ENCODE results near the gene DUSP8. TPM values are rescaled to one million over a fixed set of nuclear protein-coding genes. Genes with fewer than 3 reads are reported as not detected.
A peak's percentile ranks its signal among the peaks of the same experiment; 100 is the strongest.
"Not testable (repeated sequence)": the region's sequence is repeated elsewhere in the genome, so short reads cannot be mapped to it uniquely, and the experiment has no call there.

The DUSP8 gene
- total RNA-seq, 2 experiments from 2014 or later, result 1.3 to 2.8 TPM

GRCh38 chr11:1584661-1585370, 12.7 kb upstream of the DUSP8 start, which contains the start of gene KRTAP5-1:
KRTAP5-1 (minus strand) TSS chr11:1585283; CDS start chr11:1585249, 34 bp downstream.
- CTCF ChIA-PET, result interaction anchor here (2.6 kb wide), 1 partner anchor 10 kb away, joined by 8 read pairs; no protein-coding TSS in a partner anchor
- DNase-seq; POLR2A ChIA-PET; H3K36me3 Mint-ChIP-seq (ENCODE audit: low read depth); H3K27me3 Mint-ChIP-seq; H3K4me1 Mint-ChIP-seq; H3K4me3 Mint-ChIP-seq; intact Hi-C loops (cut with DNase I, micrococcal nuclease); ATAC-seq; H3K27ac Mint-ChIP-seq; H3K9me3 Mint-ChIP-seq (ENCODE audit: low read depth): not testable (repeated sequence)

DNA sequence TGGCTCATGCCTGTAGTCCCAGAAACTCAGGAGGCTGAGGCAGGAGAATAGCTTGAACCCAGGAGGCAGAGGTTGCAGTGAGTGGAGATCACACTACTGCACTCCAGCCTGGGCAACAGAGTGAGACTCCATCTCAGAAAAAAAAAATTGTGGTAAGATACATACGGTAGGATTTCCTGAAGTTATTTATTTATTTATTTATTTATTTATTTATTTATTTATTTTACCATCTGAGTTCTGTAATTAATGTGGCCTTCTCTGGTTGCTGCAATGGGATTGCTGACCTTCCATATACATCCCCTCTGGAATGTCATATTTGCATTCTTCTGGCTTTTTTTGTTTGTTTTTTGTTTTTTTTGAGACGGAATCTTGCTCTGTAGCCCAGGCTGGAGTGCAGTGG, 10.8 kb upstream of the DUSP8 start:
- POLR2A ChIA-PET; DNase-seq; ATAC-seq; H3K27me3 Mint-ChIP-seq; intact Hi-C loops (cut with DNase I, micrococcal nuclease); H3K36me3 Mint-ChIP-seq (ENCODE audit: low read depth); H3K9me3 Mint-ChIP-seq (ENCODE audit: low read depth); CTCF ChIA-PET; H3K4me3 Mint-ChIP-seq; H3K27ac Mint-ChIP-seq; H3K4me1 Mint-ChIP-seq: not testable (repeated sequence)

DNA sequence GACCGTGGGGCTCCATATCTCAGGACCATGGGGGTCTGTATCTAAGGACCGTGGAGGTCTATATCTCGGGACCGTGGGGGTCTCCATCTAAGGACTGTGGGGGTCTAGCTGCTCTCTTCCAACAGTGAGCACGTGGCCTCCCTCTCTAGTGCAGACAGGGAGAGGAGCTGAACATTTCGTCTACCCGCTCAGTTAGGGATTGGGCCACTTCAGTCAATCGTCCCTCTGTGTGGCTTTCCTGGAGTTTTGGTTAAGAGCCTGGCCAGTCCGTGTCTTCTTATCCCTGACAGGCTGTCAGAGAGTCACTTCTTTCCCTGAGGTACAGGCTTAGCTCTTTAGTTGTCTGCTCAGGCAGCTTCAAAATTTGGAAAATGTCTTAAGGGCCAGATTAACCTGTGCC, 9.9 kb upstream of the DUSP8 start:
- H3K9me3 Mint-ChIP-seq (ENCODE audit: low read depth), result peaks cover 6% of the 10 kb centered on the region
- intact Hi-C loops (cut with DNase I, micrococcal nuclease), result no loop called here
- peaks cover 3% of the 10 kb centered on the region for H3K4me1 Mint-ChIP-seq
- no peak for ATAC-seq
- POLR2A ChIA-PET, result no interaction called here
- peaks cover 2% of the 10 kb centered on the region for H3K27me3 Mint-ChIP-seq
- no peak for DNase-seq
- CTCF ChIA-PET, result interaction anchor here (0.8 kb wide), 3 partner anchors 12 to 138 kb away, joined by 3 read pairs; no protein-coding TSS in a partner anchor
- H3K4me3 Mint-ChIP-seq, result no peak overlapping the region
- H3K27ac Mint-ChIP-seq, result no peak overlapping the region
- no peaks in the 10 kb centered on the region for H3K36me3 Mint-ChIP-seq (ENCODE audit: low read depth)

DNA sequence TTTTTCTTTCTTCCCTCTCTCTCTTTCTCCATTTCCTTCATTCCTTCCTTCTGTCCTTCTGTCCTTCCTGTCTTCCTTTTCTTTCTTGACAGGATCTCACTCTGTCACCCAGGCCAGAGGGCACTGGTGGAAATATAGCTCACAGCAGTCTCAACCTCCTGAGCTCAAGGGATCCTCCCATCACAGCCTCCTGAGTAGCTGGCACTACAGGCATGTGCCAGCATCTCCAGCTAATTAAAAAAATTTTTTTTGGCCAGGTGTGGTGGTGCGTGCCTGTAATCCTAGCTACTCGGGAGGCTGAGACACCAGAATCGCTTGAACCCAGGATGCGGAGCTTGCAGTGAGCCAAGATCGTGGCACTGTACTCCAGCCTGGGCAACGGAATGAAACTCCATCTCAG, 4.8 kb upstream of the DUSP8 start:
- no peak for ATAC-seq
- peaks cover 5% of the 10 kb centered on the region for H3K4me1 Mint-ChIP-seq
- peaks cover 2% of the 10 kb centered on the region for H3K27me3 Mint-ChIP-seq
- intact Hi-C loops (cut with DNase I, micrococcal nuclease), result loop anchor here in 1 of 2 experiments (10.0 kb wide), 1 partner anchor 312 kb away; no protein-coding TSS in a partner anchor
- CTCF ChIA-PET, result interaction anchor here (0.9 to 3.2 kb wide), 3 partner anchors 13 to 30 kb away, joined by 3 to 31 read pairs (median 5); no protein-coding TSS in a partner anchor
- peaks cover 6% of the 10 kb centered on the region for H3K9me3 Mint-ChIP-seq (ENCODE audit: low read depth)
- H3K27ac Mint-ChIP-seq, result no peak overlapping the region
- POLR2A ChIA-PET, result no interaction called here
- no peak overlapping the region for H3K4me3 Mint-ChIP-seq
- DNase-seq, result no peak
- no peaks in the 10 kb centered on the region for H3K36me3 Mint-ChIP-seq (ENCODE audit: low read depth)

DNA sequence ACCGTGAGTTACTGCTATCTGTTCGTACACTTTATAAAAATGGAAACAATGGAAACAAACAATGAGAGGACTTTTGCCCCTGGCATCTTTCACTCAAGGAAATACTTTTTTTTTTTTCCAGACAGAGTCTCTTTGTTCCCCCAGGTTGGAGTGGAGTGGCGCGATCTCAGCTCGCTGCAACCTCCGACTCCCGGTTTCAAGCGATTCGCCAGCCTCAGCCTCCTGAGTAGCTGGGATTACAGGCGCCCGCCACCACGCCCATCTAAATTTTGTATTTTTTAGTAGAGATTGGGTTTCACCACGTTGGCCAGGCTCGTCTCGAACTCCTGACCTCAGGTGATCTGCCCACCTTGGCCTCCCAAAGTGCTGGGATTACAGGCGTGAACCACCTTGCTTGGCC, 3.7 kb upstream of the DUSP8 start:
- H3K4me3 Mint-ChIP-seq; H3K36me3 Mint-ChIP-seq (ENCODE audit: low read depth); H3K27me3 Mint-ChIP-seq; ATAC-seq; DNase-seq; H3K9me3 Mint-ChIP-seq (ENCODE audit: low read depth); POLR2A ChIA-PET; H3K4me1 Mint-ChIP-seq; H3K27ac Mint-ChIP-seq: not testable (repeated sequence)
- intact Hi-C loops (cut with DNase I, micrococcal nuclease), result loop anchor here in 1 of 2 experiments (2.0 to 10.0 kb wide), 2 partner anchors 311 to 373 kb away; no protein-coding TSS in a partner anchor
- CTCF ChIA-PET, result interaction anchor here (1.0 to 3.9 kb wide), 10 partner anchors 14 to 64 kb away, joined by 3 to 46 read pairs (median 4); no protein-coding TSS in a partner anchor

GRCh38 chr11:1574933-1575242, 2.8 kb upstream of the DUSP8 start:
- H3K27ac Mint-ChIP-seq, result no peak overlapping the region
- ATAC-seq (no peak), DNase-seq (no peak)
- H3K4me3 Mint-ChIP-seq, result no peak overlapping the region
- H3K27me3 Mint-ChIP-seq, result peaks cover 2% of the 10 kb centered on the region
- no peaks in the 10 kb centered on the region for H3K36me3 Mint-ChIP-seq (ENCODE audit: low read depth)
- intact Hi-C loops (cut with DNase I, micrococcal nuclease), result loop anchor here (1.0 to 10.0 kb wide), 13 partner anchors 28 to 648 kb away; partner anchors contain the start of genes AP2A2 (in 1 of the 2) and LSP1 (in 1 of the 2)
- POLR2A ChIA-PET, result no interaction called here
- H3K4me1 Mint-ChIP-seq, result peaks cover 9% of the 10 kb centered on the region
- H3K9me3 Mint-ChIP-seq (ENCODE audit: low read depth), result peaks cover 6% of the 10 kb centered on the region
- CTCF ChIA-PET, result interaction anchor here (0.5 to 3.9 kb wide), 37 partner anchors 10 to 350 kb away, joined by 3 to 46 read pairs (median 4); partner anchors contain the start of genes BRSK2, KRTAP5-1 and KRTAP5-2

DNA sequence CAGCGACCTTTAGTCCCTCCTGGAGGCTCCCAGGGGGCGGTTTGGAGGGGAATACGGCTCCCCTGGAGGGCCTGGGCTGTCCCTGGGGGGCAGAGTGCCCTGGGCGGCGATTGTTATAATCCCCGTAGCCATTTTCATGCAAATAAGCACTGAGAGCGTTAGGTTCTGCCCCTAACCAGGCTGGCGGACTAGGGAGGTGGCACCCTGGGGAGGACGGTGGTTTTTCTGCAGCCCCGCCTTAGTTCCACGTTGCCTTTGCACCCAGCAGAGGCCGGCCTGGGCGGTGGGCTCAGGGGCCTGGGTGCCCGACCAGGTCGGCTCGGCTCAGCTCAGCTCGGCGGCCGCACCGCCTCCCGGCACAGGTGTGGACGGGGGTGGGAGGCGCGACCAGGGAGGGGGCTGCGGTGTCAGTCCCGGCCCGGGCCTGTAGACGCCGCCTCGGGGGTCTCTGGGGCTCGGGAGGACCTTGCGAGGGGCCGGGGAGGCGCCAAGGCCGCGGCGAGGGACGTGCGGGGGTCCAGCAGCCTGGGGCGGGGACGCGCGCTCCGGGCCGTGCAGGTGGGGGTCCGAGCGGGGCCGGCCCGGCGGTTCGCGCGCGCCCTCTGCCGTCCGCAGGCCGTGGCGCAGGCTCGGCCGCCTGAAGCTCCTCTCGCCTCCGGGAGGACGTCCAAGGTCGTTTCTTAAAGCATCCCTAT, 2.3 kb upstream of the DUSP8 start:
- CTCF ChIA-PET, result interaction anchor here (0.6 to 3.9 kb wide), 37 partner anchors 9 to 349 kb away, joined by 3 to 46 read pairs (median 4); partner anchors contain the start of genes BRSK2, KRTAP5-1 and KRTAP5-2
- peaks cover 9% of the 10 kb centered on the region for H3K4me1 Mint-ChIP-seq
- H3K4me3 Mint-ChIP-seq, result no peak overlapping the region
- H3K36me3 Mint-ChIP-seq (ENCODE audit: low read depth), result no peaks in the 10 kb centered on the region
- H3K27me3 Mint-ChIP-seq, result peaks cover 2% of the 10 kb centered on the region
- intact Hi-C loops (cut with DNase I, micrococcal nuclease), result loop anchor here (1.0 to 10.0 kb wide), 13 partner anchors 27 to 647 kb away; partner anchors contain the start of genes AP2A2 (in 1 of the 2) and LSP1 (in 1 of the 2)
- DNase-seq, result peak; percentile 74
- ATAC-seq, result peak; percentile 57
- POLR2A ChIA-PET, result no interaction called here
- H3K9me3 Mint-ChIP-seq (ENCODE audit: low read depth), result peaks cover 6% of the 10 kb centered on the region
- no peak overlapping the region for H3K27ac Mint-ChIP-seq

- ChIA-PET POLR2A (no interaction called here), CTCF (interaction anchor here (0.6 to 3.9 kb wide), 8 partner anchors 9 to 311 kb away, joined by 3 to 46 read pairs (median 5); no protein-coding TSS in a partner anchor)
- peaks cover 9% of the 10 kb centered on the region for H3K4me1 Mint-ChIP-seq
- peak overlapping the region; percentile 51 for H3K4me3 Mint-ChIP-seq
- H3K27me3 Mint-ChIP-seq, result peaks cover 2% of the 10 kb centered on the region
- H3K9me3 Mint-ChIP-seq (ENCODE audit: low read depth), result peaks cover 6% of the 10 kb centered on the region
- H3K27ac Mint-ChIP-seq, result no peak overlapping the region
- ATAC-seq (no peak), DNase-seq (no peak)
- H3K36me3 Mint-ChIP-seq (ENCODE audit: low read depth), result no peaks in the 10 kb centered on the region
- intact Hi-C loops (cut with DNase I, micrococcal nuclease), result loop anchor here (1.0 to 10.0 kb wide), 14 partner anchors 27 to 827 kb away; partner anchors contain the start of genes AP2A2 (in 1 of the 2), LSP1 (in 1 of the 2) and TALDO1 (in 1 of the 2)
Observed at GRCh38 chr11:1573903-1574237, 1.8 kb upstream of the DUSP8 start.

- ChIA-PET POLR2A (no interaction called here), CTCF (interaction anchor here (0.6 to 3.9 kb wide), 7 partner anchors 8 to 61 kb away, joined by 3 to 46 read pairs (median 7); no protein-coding TSS in a partner anchor)
- Mint-ChIP-seq H3K27ac (no peak overlapping the region), H3K9me3 (ENCODE audit: low read depth) (peaks cover 3% of the 10 kb centered on the region), H3K36me3 (ENCODE audit: low read depth) (no peaks in the 10 kb centered on the region), H3K4me1 (peaks cover 9% of the 10 kb centered on the region), H3K27me3 (peaks cover 2% of the 10 kb centered on the region), H3K4me3 (peak overlapping the region; percentile 51)
- intact Hi-C loops (cut with DNase I, micrococcal nuclease), result loop anchor here (2.0 to 10.0 kb wide), 7 partner anchors 36 to 826 kb away; partner anchors contain the start of genes AP2A2 (in 1 of the 2), LSP1 (in 1 of the 2) and TALDO1 (in 1 of the 2)
- ATAC-seq (peak; percentile 19), DNase-seq (peak; percentile 58)
Observed at GRCh38 chr11:1573077-1573902, 1.2 kb upstream of the DUSP8 start.

GRCh38 chr11:1571760-1572196, 293 bp downstream of the DUSP8 start:
- ATAC-seq (peak; percentile 15), DNase-seq (no peak)
- POLR2A ChIA-PET, result no interaction called here
- CTCF ChIA-PET, result no interaction called here
- no peak overlapping the region for H3K4me3 Mint-ChIP-seq
- H3K27me3 Mint-ChIP-seq, result peaks cover 2% of the 10 kb centered on the region
- H3K9me3 Mint-ChIP-seq (ENCODE audit: low read depth), result no peaks in the 10 kb centered on the region
- no peak overlapping the region for H3K27ac Mint-ChIP-seq
- H3K36me3 Mint-ChIP-seq (ENCODE audit: low read depth), result no peaks in the 10 kb centered on the region
- intact Hi-C loops (cut with DNase I, micrococcal nuclease), result loop anchor here (1.0 to 10.0 kb wide), 12 partner anchors 34 to 825 kb away; partner anchors contain the start of genes AP2A2 (in 1 of the 2), BRSK2 (in 1 of the 2), LSP1 (in 1 of the 2) and POLR2L (in 1 of the 2)
- peaks cover 9% of the 10 kb centered on the region for H3K4me1 Mint-ChIP-seq
